K562 (cell line): Measurements from ENCODE around the gene ARNT2. TPM values are rescaled to one million over a fixed set of nuclear protein-coding genes. Genes with fewer than 3 reads are reported as not detected.

Experiments used
- ATAC-seq: fragments of 200-7000 bp; cut with Tn5 transposase; 3 replicates; pipeline ENCODE4 v1.9.1; 2020; ENCODE audit warnings: moderate library complexity
- BruUV-seq: library from RNA; stranded (reverse); fragments of 400-500 nt; replicated peaks from 2 replicates; lab custom pipeline; 2021; lab: Mats Ljungman, UMichigan
- CTCF ChIA-PET: fragments of 300-600 bp; formaldehyde crosslinking; extraction: SDS; loops from one replicate; lab custom pipeline; 2021; ENCODE audit warnings: low intra/inter-chr PET ratio; lab: Yijun Ruan, JAX
- POLR2A ChIA-PET: fragments of 300-600, 350-650 bp; sonication (Branson Sonifier 250); formaldehyde crosslinking; extraction: SDS; loops from one replicate; lab custom pipeline; 2021; ENCODE audit warnings: antibody characterized with exemption, inconsistent platforms; lab: Yijun Ruan, JAX
- DNase-seq, 4 experiments: peaks; one replicate each; pipeline versions ENCODE4 v3.0.0 to v3.0.0-alpha.2; 2011 to 2018; ENCODE audit warnings: low spot score in 3 of 4, mixed read lengths in 3 of 4; ENCODE audit errors: extremely low read depth in 1 of 4
- FAIRE-seq: peaks from 2 replicates; lab custom pipeline; 2011; peaks lifted over from hg19 to GRCh38; lab: Jason Lieb, UNC
- H2AFZ ChIP-seq: 2 replicates; pipeline ENCODE4 v1.6.0; 2011; ENCODE audit warnings: low read depth, low read length, control low read depth, inconsistent platforms
- H3K27ac ChIP-seq: fragments of 200-600 bp; 3 replicates; pipeline ENCODE4 v1.8.0; 2011; ENCODE audit warnings: low read depth, mild to moderate bottlenecking, control low read depth, inconsistent platforms, low read length, moderate library complexity, mixed read lengths; ENCODE audit errors: extremely low read depth
- H3K27me3 ChIP-seq, 2 experiments: fragments of 300-600 bp in 1 of 2; 2 replicates in 1 of 2; 3 replicates in 1 of 2; pipeline versions ENCODE4 v1.6.0 to v1.8.0; 2011; ENCODE audit warnings: inconsistent platforms in 2 of 2, low read length in 2 of 2, mild to moderate bottlenecking in 1 of 2, mixed read lengths in 1 of 2, moderate library complexity in 1 of 2; ENCODE audit not compliant: control insufficient read depth in 2 of 2, insufficient read depth in 2 of 2
- H3K36me3 ChIP-seq: fragments of 300-600 bp; 3 replicates; pipeline ENCODE4 v1.8.0; 2011; ENCODE audit warnings: mild to moderate bottlenecking, low read length, inconsistent platforms; ENCODE audit not compliant: control insufficient read depth, insufficient read depth
- H3K4me1 ChIP-seq, 2 experiments: fragments of 200-600 bp in 1 of 2; replicated peaks in 1 of 2; 2 replicates in 1 of 2; 3 replicates in 1 of 2; pipeline versions ENCODE4 v1.5.1 to v1.8.0; 2011; ENCODE audit warnings: inconsistent platforms in 2 of 2, low read length in 2 of 2, mild to moderate bottlenecking in 1 of 2, mixed read lengths in 1 of 2, moderate library complexity in 1 of 2; ENCODE audit not compliant: control insufficient read depth in 2 of 2, insufficient read depth in 2 of 2
- H3K4me2 ChIP-seq: 2 replicates; pipeline ENCODE4 v1.6.1; 2011; ENCODE audit warnings: low read length, control low read depth, inconsistent platforms, mixed read lengths; ENCODE audit not compliant: insufficient read depth
- H3K4me3 ChIP-seq: fragments of 200-600 bp; sonication (generic), shearing (Covaris generic); 2 replicates; pipeline ENCODE4 v1.5.1; 2016; ENCODE audit warnings: control low read depth, inconsistent platforms
- H3K79me2 ChIP-seq: fragments of 200-600 bp; 3 replicates; pipeline ENCODE4 v1.8.0; 2011; ENCODE audit warnings: low read length, inconsistent platforms; ENCODE audit not compliant: control insufficient read depth, insufficient read depth
- H3K9ac ChIP-seq, 2 experiments: 2 replicates each; pipeline versions ENCODE4 v1.6.0 to v1.6.1; 2011; ENCODE audit warnings: low read depth in 2 of 2, low read length in 2 of 2, control low read depth in 1 of 2, inconsistent platforms in 1 of 2, mild to moderate bottlenecking in 1 of 2, mixed read lengths in 1 of 2; ENCODE audit not compliant: insufficient read depth in 1 of 2
- H3K9me1 ChIP-seq: one replicate; pipeline ENCODE4 v1.6.0; 2011; ENCODE audit warnings: inconsistent platforms, mild to moderate bottlenecking, low read length, moderate library complexity; ENCODE audit not compliant: control insufficient read depth, insufficient read depth
- H3K9me3 ChIP-seq: replicated peaks from 2 replicates; pipeline ENCODE4 v1.5.1; 2011; ENCODE audit warnings: low read depth, low read length, inconsistent platforms; ENCODE audit not compliant: control insufficient read depth, insufficient read depth
- H4K20me1 ChIP-seq: replicated peaks from 2 replicates; pipeline ENCODE4 v1.6.1; 2011; ENCODE audit warnings: low read length, inconsistent platforms, mixed read lengths; ENCODE audit not compliant: control insufficient read depth, insufficient read depth
- CBX5 ChIP-seq: IDR thresholded peaks from 2 replicates; pipeline ENCODE4 v1.6.1; 2014; ENCODE audit warnings: low read depth, borderline replicate concordance
- ETV5 ChIP-seq: sonication (generic); formaldehyde crosslinking; IDR thresholded peaks from 2 replicates; pipeline ENCODE4 v1.4.0; 2020; ENCODE audit warnings: low read depth, mild to moderate bottlenecking, missing genetic modification reagents
- EZH2 ChIP-seq: IDR thresholded peaks from 2 replicates; pipeline ENCODE4 v1.6.1; 2012; ENCODE audit warnings: low read depth, mild to moderate bottlenecking, inconsistent platforms, low read length, borderline replicate concordance
- MEIS2 ChIP-seq: fragments of 450-650 bp; IDR thresholded peaks from 2 replicates; pipeline ENCODE4 v1.6.1; 2014; ENCODE audit warnings: mild to moderate bottlenecking; ENCODE audit not compliant: partially characterized antibody
- PHF8 ChIP-seq: fragments of 200-600 bp; sonication (generic); IDR thresholded peaks from 2 replicates; pipeline ENCODE4 v1.6.1; 2012; ENCODE audit warnings: mixed run types, mild to moderate bottlenecking, inconsistent platforms, low read length, moderate library complexity, borderline replicate concordance
- THRA ChIP-seq: fragments of 450-650 bp; IDR thresholded peaks from 2 replicates; pipeline ENCODE4 v1.6.1; 2017; ENCODE audit warnings: mild to moderate bottlenecking, moderate library complexity
- ZNF239 ChIP-seq: fragments of 250-450 bp; sonication (Bioruptor Pico); IDR thresholded peaks from 2 replicates; pipeline ENCODE4 v1.4.0; 2020; ENCODE audit warnings: mild to moderate bottlenecking
- WGBS: fragments of 100-300 bp; shearing (Covaris generic); methylation state at CpG from one replicate; pipeline ENCODE4 v1.1.6; 2016; ENCODE audit warnings: low coverage, mixed read lengths; ENCODE audit not compliant: insufficient coverage; ENCODE audit errors: missing lambda C conversion rate; 5-methylcytosine and 5-hydroxymethylcytosine counted together
- in situ Hi-C: fragments of 300-500 bp; cut with MboI; formaldehyde crosslinking; loops from 4 replicates; pipeline ENCODE4 v1.15.0; 2018; ENCODE audit warnings: inconsistent platforms, mixed read lengths
- intact Hi-C: fragments of 100-400 bp; cut with micrococcal nuclease; formaldehyde crosslinking; loops from 2 replicates; pipeline ENCODE4 v1.14.2; 2022
- polyA plus RNA-seq, 8 experiments: library from polyadenylated mRNA; depleted of rRNA in 4 of 8; stranded (reverse) in 5 of 8; unstranded in 3 of 8; fragments of >200 nt; fragmentation: Nextera tagmentation in 2 of 8; fragmentation: Illumina TruSeq in 1 of 8; extraction: Ambion mirVana in 2 of 8; extraction: Trizol in 1 of 8; gene quantifications; 2 replicates each; pipeline versions ENCODE4 v1.2.1 to v1.2.3, GENCODE V29; 2011 to 2014; ENCODE audit warnings: inconsistent platforms in 1 of 8, missing spikeins in 1 of 8
- total RNA-seq, 7 experiments: library from RNA; depleted of rRNA in 6 of 7; stranded (reverse); fragments of >200 nt in 6 of 7; fragmentation: Illumina TruSeq in 2 of 7; extraction: Trizol in 2 of 7; gene quantifications; 2 replicates each; pipeline versions ENCODE4 v1.2.1 to v1.2.3, GENCODE V29; 2011 to 2021; ENCODE audit warnings: low replicate concordance in 1 of 7

The ARNT2 gene
- total and polyA plus RNA-seq, 9 of the 15 experiments (the other 6 are each of a cell fraction or from before 2014, with no cell fraction given): 0.01 TPM; not detected in 8

- no peaks in the 10 kb centered on the region for H3K36me3 ChIP-seq
- WGBS: 6% methylated on average over 1 of the region's 1 CpG
- ChIA-PET POLR2A (no interaction called here), CTCF (no interaction called here)
- in situ Hi-C loops (no loop called here), intact Hi-C loops (no loop called here)
- no peaks in the 10 kb centered on the region for H3K9me3 ChIP-seq
- ATAC-seq: no peak
- no peak overlapping the region for H3K9ac ChIP-seq
- TF ChIP-seq PHF8 (no peak), CBX5 (no peak), ETV5 (CRISPR knock-in tag) (no peak), THRA (no peak), EZH2 (no peak), MEIS2 (no peak), ZNF239 (no peak)
- no peaks in the 10 kb centered on the region for H3K4me1 ChIP-seq
- no peaks in the 10 kb centered on the region for H3K9me1 ChIP-seq
- H3K79me2 ChIP-seq: no peaks in the 10 kb centered on the region
- no peak for DNase-seq
- no peak overlapping the region for H3K4me3 ChIP-seq
- FAIRE-seq: no peak
- no TSS peak for BruUV-seq
- no peak overlapping the region for H3K27ac ChIP-seq
- H2AFZ ChIP-seq: no peak overlapping the region
- no peak overlapping the region for H3K4me2 ChIP-seq
- H4K20me1 ChIP-seq: no peaks in the 10 kb centered on the region
- H3K27me3 ChIP-seq: peaks cover 5 to 20% of the 10 kb centered on the region in 2 experiments; a peak in 3 of 5 replicates
Observed at GRCh38 chr15:80608688-80609087, 204.5 kb downstream of the ARNT2 start.
